ENCODE data around the gene MBD5.

The MBD5 gene

DNA sequence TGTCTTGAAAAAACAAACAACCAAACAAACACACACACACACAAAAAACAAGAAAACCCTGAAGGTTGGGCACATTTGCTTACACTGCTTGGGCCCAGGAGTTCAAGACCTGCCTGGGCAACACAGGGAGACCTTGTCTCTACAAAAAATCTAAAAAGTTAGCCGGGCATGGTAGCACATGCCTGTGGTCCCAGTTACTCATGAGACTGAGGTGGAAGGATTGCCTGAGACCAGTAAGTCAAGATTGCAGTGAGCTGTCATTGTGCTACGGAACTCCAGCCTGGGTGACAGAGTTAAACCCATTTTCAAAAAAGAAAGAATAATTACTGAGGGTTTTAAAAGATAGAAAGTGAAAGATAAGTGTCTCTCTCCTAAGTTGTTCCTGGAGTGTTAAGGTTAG is 103.4 kb downstream of the MBD5 start:
- DNase-seq: no peak

DNA sequence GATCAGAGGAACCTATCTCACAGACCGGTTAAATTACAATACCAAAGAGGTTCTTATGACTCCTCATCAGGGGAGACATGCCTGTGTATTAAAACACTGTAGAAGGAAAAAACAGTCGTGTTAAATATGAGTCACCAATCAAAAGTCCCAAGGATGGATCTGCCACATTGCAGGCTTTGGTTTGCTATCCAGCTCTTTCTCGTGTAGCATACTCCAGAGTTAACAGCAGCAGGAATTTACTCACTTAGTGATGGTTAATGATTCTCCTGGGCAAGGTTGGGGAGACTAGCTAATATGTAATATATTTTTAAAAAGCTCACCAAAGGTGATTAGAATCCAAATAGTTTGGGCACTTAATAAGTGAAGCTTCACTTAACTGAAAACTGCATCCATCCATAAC is 109.7 kb downstream of the MBD5 start:
- DNase-seq: peak; percentile 71

DNA sequence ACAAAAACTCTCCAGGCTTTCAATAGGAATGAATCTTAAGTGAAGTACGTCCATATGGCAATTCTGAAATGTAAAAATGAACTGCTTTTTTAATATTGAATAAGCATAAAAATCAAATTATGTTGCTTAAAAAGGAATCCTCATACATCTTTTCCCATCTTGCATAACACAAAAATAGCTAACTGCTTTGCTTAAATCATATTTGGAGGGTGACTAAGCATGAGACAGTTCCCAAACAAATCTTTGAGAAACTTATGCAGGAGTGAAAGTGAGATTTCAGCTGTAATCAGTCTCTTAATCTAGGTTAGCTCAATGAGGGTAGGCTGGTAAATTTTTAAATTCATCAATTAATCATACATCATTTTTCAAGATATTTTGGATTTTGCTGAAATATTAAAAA is 111.5 kb downstream of the MBD5 start:
- DNase-seq: peak; percentile 70

DNA sequence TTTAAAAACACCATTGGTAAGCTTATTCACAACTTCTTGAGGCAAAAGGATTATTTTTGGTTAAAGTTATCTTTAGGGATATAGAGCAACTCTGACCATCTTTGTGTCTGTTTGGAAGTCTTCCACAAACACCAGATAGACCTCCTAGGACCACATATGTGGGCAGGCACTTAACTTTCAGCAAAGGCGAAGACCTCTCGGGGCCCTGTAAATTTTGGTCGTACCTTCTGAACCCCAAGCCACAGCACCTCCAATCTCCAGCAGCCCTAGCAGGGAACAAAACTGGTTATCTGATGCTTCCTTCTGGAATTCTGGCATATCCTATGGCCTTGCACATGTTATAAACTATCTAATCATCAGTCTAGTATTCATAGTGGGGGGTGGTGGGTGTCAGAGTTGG is 114.8 kb downstream of the MBD5 start:
- DNase-seq: no peak

DNA sequence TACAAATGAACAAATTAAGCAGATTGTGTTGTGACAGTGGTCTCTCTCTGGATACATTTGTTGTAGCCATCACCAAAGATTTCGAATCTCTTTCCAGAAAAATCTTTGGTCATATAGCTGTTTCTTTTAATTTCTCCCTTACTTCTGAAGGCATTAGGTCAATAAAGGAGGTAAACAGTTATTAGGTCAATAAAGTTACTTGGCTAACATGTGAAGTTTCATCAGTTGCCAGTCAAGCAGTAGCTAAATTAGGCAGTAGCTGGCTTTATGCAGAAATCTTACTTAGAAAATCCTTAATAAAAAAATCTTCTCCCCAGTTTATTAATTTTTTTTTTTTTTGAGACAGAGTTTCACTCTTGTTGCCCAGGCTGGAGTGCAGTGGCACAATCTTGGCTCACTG is 115.5 kb downstream of the MBD5 start:
- no peak for DNase-seq

DNA sequence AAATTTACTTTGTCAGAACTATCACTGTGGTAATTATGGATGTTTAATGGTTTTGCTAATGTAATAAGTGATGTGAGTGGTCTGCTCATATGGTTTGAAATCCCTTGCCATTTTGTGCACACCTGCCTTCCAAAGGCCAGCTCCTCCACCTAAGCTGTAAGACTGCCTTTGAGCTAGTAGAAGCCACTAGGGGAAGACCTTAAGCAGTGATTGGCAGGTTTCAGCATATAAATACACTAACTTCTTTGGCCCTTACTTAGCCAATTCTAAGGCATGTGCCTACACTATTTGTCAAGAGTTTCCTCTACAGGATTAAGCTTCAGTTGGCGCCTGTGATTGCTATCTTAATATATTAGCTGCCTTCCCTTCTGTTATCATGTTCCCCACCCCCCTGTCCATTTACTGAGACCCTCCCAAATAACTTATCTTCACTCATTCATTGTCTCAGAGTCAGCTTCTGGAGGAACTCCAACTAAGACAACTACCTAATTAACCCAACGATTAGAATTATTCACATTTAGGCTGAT is 141.1 kb downstream of the MBD5 start:
- no peak for DNase-seq

DNA sequence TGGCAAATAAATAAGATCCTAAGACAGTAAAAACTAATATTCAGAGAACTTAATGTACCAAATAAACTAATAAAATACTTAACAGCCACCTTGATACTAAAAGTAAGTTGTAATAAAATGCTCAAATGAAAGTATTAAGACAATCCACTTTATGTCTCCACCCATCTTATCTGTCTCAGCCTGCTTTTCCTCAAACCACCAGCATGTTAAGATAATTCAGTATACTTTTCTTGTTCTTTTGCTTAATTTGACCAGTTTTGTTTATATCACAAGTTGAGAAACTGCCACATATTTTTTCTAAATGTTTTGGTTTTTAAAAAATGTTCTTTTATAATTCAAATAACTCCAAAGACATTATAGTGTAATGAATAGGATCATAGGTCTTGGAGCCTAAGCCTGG is 142.0 kb downstream of the MBD5 start:
- no peak for DNase-seq

DNA sequence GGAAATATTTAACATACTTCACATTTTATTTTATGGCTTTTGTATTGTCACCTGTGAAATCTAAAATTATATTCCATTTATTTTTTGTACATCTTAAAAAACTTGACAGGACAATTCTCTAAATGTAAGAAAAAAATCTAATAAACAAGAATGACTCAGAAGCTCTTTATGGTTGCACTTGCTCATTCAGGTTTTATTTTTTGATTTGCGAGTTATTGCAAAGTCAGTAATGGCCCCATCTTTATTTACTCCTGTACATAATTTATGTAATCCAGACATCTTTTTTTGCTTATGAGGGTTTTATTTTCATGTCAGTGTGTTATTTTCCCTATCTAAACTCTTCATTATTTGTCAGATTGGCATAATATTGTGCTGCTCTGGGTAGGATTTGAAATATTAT is 145.1 kb downstream of the MBD5 start:
- no peak for DNase-seq

DNA sequence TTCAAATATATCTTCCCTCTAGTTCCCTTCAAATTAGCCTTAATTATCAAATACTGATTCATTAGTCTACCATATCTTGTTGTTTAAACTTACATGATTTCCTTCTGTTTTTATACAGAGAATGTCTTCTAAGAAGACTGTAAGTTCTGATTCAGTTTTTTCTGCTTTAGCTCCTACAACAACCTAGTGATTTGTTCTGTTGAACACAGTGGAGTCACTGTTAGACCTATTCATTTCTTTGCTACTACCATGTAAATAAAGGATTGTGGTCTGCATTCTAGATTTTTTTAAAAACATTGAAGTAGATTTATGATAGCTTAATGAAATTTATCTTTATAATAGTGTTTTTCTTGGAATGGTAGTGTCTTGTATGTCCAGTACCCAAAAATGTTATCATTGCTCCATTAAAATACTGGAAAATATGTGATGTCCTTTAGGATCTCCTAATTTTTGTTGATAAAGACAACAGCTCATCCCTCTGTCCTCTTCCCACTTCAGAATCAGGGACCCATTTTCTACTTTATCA is 146.4 kb downstream of the MBD5 start:
- no peak for DNase-seq

DNA sequence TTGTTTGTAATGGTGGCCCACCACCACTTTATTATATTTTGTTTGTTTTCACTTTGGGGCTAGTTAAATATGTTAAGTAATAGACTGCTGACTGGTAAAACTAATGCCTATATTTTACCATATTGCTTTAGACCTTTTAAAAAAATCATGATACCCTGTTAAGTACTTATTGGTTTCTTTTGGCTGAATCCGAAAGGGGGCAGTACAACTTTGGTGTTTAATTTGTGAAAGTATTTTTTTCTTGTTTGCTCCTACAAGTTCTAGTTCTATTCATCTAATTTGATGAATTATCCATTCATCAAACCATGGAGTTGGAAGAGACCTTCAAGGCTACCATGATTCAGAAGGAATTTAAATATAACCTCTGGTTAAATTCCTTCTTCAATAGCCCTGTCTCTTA is 147.0 kb downstream of the MBD5 start:
- DNase-seq: no peak

DNA sequence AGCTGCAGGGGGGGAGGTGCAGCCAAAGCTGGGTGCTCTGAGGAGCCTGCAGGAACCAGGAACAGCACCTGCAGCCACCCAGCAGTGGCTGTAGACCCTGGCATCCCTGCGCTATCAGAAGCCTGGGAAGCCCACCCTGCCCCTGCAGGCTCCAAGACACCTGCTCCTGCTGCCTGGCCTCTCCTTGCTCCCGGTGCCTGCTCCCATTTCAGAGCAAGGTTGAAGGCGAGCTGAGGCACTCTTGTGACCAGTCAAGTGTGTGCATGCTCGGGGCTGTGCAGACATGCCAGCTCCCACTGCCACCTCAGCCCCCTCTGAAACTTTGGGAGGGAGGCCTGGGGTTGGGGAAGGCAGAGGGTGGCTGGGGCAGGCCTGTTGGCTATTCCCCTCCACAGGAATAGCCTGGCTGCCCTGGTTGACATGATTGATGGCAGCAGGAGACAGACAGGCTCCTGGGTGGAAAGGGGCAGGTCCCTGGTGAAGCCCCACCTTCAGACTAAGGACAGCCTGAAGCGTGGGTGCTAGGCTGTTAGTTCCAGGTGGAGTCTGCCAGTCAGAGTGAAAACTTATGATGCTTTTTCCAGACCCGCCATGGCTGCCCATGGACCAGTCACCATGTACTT is 151.4 kb downstream of the MBD5 start:
- DNase-seq: no peak

DNA sequence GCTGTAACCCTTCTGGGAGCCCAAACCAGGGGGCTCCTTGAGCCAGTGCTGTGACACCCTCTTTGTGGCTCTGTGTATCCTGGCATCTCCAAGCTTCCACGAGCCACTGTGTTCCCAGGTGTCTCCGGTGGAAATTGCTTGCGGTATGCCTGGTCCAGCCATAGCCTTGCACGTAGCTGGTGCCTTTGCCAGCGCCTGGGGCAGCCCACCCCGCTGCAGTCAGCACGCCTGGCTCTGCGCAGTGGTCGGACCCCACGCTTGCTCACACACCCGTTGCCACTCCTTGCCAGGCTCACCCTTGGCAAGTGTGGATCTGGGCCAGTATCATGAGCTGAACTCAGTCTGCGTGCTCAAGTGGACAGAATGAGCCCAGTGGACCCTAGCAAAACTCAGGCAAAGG is 152.3 kb downstream of the MBD5 start:
- DNase-seq: no peak

DNA sequence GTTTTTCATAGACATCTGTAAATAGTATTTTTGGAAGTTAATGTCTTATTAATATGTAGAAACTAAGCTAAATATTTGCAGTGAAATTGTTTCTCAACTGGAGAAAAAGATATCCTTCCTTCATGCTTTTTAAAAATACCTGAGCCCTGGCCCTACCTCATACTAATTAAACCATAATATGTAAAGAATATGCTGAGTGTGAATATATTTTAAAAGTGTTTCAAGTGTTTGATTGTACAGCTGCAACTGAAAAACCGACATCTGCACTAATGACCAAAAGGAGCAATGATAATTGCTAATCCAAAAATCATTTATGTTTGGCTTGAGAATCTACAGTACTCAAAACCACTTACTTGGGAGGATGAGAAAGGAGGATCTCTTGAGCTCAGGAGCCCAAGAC is 156.7 kb downstream of the MBD5 start:
- DNase-seq: no peak

DNA sequence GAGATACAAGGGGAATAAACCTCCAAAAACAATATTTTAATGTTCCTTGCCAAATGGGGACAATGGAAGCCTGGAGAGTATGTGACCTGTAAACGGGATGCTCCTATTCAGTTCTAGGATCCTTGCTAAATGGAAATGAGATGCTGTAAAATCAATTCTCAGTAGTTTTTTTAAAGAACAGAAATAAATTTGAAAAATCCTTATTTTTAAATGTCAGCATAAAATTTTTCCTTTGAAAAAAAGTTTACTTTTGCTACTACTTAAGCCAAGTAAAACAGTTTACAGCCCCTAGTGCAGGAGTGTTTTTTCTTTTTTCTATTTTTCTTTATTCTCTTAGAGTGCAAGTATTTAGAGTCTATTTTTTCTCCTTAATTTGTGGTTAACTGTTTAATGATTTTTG is 158.8 kb downstream of the MBD5 start:
- DNase-seq: no peak

DNA sequence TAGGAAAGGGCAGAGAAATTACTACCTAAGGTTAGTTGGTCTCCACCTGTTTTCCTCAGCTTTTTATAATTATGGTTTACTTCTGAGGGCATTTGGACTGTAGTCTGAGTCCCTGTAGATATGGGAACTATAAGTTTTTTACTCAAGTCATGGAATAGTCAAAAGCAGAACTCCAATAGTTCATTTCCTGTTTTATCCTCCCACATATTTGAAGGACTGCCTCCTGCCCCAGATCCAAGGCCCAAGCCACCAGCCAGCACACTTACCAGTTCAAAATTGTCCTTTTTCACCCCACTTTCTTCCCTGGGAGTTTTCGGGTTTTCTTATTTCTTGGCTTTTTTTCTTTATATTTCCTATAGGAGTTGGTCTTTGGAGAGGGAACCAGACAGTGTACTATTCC is 164.1 kb downstream of the MBD5 start:
- DNase-seq: no peak

DNA sequence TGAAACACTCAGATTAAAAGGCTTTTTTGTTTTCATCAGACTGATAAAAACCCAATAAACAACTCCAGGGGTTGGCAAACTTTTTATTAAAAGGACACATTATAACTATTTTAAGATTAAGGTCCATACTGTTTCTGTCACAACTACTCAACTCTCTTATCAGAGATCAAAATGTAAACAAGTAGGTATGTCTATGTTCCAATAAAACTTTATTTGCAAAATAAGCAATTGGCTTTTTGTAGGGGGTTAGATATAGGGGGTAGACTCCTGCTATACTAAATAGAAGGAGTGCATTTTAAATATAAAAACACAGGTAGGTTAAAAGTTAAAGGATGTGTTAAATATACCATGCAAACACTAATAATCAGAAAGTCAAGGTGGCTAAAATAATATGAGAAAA is 174.0 kb downstream of the MBD5 start:
- DNase-seq: no peak

DNA sequence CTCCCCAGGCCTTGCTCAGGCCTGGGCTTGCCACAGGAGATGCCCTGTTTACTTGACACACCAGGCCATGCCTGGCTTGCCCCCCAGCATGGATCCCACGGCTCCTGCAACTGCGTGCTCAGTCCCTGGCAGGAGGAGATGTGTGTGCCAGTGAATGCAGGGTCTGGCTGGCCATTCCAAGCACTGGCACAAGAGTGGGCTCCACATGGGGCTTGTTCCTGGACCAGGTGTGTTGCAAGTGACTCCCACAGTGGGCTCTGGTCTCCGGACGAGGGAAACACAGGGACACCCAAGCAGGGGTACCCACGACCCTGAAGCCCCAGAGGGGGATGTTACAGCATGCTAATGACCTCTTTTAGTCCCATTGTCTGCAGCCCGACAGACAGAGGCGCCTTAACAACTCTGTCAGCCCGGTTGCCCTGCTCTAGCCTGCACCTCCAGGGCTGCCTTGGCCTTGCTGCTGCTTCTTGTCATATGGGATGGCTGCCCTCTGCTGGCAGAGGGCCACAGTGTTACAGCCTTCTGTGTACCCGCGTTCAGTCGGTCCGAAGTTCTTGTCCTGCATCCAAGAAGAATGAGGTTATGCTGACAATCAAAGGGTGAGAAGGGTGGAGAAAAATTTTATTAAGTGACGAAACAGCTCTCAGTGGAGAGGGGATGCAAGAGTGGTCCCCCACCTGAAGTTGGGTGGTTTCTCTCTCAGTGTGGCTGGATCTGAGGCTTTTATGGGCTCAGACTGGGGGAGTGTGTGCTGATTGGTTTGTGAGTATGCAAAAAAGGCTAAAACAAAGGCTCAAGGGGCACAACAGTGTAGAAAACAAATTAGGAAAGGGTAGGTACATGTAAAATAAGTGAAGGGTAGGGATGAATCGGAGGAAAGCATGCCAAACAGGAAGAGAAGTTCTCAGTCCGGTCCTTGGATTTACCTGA is 180.4 kb downstream of the MBD5 start:
- DNase-seq: peak; percentile 63

DNA sequence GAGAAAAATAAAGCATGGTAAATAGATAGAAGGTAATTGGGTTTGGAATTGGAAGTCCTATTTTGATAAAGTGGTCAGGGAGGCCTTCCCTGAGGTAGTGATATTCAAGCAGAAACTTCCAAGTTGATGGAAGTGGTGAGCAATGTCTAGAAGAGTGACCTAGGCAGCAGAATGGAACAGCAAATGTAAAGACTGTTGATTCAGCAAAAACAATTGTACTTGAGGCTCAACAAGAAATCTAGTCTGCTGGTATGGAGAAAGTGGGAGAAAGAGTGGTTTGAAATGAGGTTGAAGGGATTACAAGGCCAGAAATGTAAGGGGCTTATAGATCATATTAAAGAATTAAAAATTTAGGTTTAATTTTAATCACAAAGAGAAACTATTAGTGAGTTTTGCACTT is 181.3 kb downstream of the MBD5 start:
- no peak for DNase-seq

DNA sequence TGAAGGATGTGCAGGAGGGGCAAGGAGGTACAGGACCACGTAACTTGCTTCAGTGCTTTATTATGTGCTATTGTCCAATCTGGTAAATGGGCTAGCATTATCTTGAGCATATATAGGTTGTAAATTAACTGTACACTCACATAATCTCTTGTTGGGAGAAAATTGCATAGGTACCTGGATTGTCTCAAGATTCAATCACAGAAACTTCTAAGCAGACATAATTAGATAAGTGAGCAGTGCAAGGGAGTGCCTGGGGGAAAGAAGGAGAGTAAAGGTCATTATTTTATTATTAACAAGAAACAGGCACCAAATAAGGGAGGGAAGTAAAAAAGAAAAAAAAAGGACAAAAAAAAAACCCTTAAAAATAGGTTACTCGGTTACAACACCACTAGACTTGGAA is 186.2 kb downstream of the MBD5 start:
- no peak for DNase-seq

DNA sequence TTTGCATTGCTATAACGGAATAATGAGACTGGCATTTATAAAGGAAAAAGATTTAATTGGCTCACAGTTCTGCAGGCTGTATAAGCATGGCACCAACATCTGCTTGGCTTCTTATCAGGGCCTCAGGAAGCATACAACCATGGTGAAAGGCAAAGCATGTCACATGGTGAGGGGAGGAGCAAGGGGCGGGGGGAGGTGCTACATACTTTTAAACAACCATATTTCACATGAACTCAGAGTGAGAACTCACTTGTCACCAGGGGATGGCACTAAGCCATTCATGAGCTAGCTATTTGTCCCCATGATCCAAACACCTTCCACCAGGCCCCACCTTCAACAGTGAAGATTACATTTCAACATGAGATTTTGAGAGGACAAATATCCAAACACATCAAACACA is 188.7 kb downstream of the MBD5 start:
- DNase-seq: peak; percentile 9

DNA sequence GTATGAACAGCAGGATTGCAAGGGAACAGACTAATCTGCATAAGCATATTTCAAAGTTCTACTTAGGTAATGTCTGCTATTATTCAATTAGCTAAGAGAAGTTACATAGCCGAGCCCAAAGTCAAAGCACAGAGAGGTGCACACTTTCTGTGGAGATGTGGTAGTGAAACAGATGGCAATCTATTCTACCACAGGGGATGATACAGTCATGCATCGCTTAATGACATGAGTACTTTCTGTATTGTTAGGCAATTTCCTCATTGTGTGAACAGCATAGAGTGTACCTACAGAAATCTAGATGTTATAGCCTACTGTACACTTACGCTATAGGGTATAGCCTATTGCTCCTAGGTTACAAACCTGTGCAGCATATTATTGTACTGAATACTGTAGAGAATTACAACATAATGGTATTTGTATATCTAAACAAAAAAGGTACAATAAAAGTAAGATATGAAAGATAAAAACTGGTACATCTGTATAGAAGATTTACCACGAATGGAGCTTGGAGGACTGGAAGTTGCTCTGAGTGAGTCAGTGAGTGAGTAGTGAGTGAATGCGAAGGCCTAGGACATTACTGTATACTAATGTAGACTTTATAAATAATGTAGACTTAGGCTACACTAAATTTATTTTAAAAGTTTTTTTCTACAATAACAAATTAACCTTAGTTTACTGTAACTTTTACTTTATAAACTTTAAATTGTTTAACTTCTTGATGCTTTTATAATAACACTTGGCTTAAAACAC is 197.6 kb downstream of the MBD5 start:
- DNase-seq: no peak

DNA sequence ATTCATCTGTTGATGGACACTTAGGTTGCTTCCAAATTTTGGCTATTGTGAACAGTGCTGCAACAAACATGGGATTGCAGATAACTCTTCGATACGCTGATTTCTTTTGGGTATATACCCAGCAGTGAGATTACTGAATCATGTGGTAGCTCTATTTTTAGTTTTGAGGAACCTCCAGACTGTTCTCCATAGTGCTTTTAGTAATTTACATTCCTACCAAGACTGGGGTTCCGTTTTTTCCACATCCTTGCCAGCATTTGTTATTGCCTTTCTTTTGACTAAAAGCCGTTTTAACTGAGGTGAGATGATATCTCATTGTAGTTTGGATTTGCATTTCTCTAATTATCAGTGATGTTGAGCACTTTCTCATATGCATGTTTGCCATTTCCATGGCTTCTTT is 200.3 kb downstream of the MBD5 start:
- no peak for DNase-seq

DNA sequence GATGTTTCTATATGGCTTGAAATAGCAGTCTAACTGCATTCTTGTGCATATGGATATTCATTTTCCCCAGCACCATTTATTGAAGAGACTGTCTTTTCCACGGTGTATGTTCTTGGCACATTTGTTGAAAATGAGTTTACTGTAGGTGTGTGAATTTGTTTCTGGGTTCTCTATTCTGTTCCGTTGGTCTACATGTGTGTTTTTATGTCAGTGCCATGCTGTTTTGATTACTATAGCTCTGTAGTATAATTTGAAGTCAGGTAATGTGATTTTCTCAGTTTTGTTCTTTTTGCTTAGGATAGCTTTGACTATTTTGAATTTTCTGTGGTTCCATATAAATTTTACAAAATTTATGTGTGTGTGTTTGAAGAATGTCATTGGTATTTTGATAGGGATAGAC is 201.0 kb downstream of the MBD5 start:
- DNase-seq: no peak
